Mucosa of descending colon (tissue), 3 donors: ENCODE data around the gene TGFBR2. TPM values are rescaled to one million over a fixed set of nuclear protein-coding genes. Genes with fewer than 3 reads are reported as not detected.

Experiments used
- ATAC-seq: fragments of 200-7000 bp; cut with Tn5 transposase; one replicate; pipeline ENCODE4 v1.9.1; 2020; ENCODE audit warnings: mild to moderate bottlenecking, moderate library complexity
- DNase-seq, 3 donors: peaks; one replicate each; pipeline ENCODE4 v3.0.0-alpha.2; 2020
- H3K36me3 ChIP-seq: fragments of 200-600 bp; one replicate; pipeline ENCODE4 v1.8.0; 2021; ENCODE audit warnings: low read depth, mild to moderate bottlenecking
- H3K4me1 ChIP-seq: fragments of 200-600 bp; one replicate; pipeline ENCODE4 v1.8.0; 2021; ENCODE audit warnings: low read depth, mild to moderate bottlenecking
- H3K4me3 ChIP-seq: fragments of 200-600 bp; one replicate; pipeline ENCODE4 v1.8.0; 2021; ENCODE audit warnings: mild to moderate bottlenecking
- H3K9me3 ChIP-seq: fragments of 200-600 bp; one replicate; pipeline ENCODE4 v1.8.0; 2021; ENCODE audit warnings: mild to moderate bottlenecking
- CTCF ChIP-seq: fragments of 200-600 bp; IDR thresholded peaks from one replicate; pipeline ENCODE4 v1.8.0; 2022; ENCODE audit warnings: antibody characterized with exemption, mild to moderate bottlenecking
- intact Hi-C, 2 donors: fragments of 100-400 bp; cut with DNase I in 1 of 2; cut with micrococcal nuclease in 1 of 2; formaldehyde crosslinking; loops; one replicate each; pipeline versions ENCODE4 v1.11.0 to v1.11.1; 2022; cut with DNase I, micrococcal nuclease
- total RNA-seq, 3 donors: library from RNA; stranded (reverse); fragmentation: NEBNext Ultra II Directional in 2 of 3; extraction: Animal tissue kit (Norgen Biotek cat#: 25700) in 2 of 3; gene quantifications; one replicate each; pipeline versions ENCODE4 v1.2.1 to v1.2.4, GENCODE V29; 2021 to 2023
- donor health status: DM: no; HTN: no; CAD: no; lungs with moderate emphysema.
- donor health status: DM: no; HTN: no; CAD: no.
- donor health status: DM: no; HTN: yes; CAD: no.

TGFBR2 gene
- total RNA-seq, 3 donors from 2014 or later, result 39.0 to 134 (median 71.4) TPM

- intact Hi-C loops, result no loop called here
- H3K4me1 ChIP-seq, result peaks cover 13% of the 10 kb centered on the region
These were observed 28.6 kb downstream of the TGFBR2 start for GRCh38 chr3:30634761-30635735.

GRCh38 chr3:30637310-30638219 lies 31.2 kb downstream of the TGFBR2 start:
- H3K36me3 ChIP-seq, result no peaks in the 10 kb centered on the region
- H3K4me1 ChIP-seq, result peaks cover 12% of the 10 kb centered on the region
- intact Hi-C loops, result no loop called here
- H3K9me3 ChIP-seq, result no peaks in the 10 kb centered on the region
- no peak for DNase-seq
- no peak overlapping the region for H3K4me3 ChIP-seq
- ATAC-seq, result no peak
- no peak for TF ChIP-seq CTCF

More at GRCh38 chr3:30634761-30635735, 28.6 kb downstream of the TGFBR2 start:
- H3K9me3 ChIP-seq, result no peaks in the 10 kb centered on the region
- H3K4me3 ChIP-seq, result no peak overlapping the region
- H3K36me3 ChIP-seq, result no peaks in the 10 kb centered on the region
- ATAC-seq (no peak), DNase-seq (no peak)
- no peak for TF ChIP-seq CTCF

- Histone ChIP-seq H3K4me3 (no peak overlapping the region), H3K4me1 (peaks cover 18% of the 10 kb centered on the region), H3K36me3 (no peaks in the 10 kb centered on the region), H3K9me3 (no peaks in the 10 kb centered on the region)
- no peak for ATAC-seq
- intact Hi-C loops, result no loop called here
- TF ChIP-seq CTCF, result no peak
- DNase-seq, result no peak
These were observed 32.4 kb downstream of the TGFBR2 start for GRCh38 chr3:30638685-30639412.

- no peaks in the 10 kb centered on the region for H3K9me3 ChIP-seq
- no peaks in the 10 kb centered on the region for H3K36me3 ChIP-seq
- intact Hi-C loops, result no loop called here
- ATAC-seq, result peak; percentile 25
- H3K4me3 ChIP-seq, result no peak overlapping the region
- peaks cover 21% of the 10 kb centered on the region for H3K4me1 ChIP-seq
- no peak for TF ChIP-seq CTCF
- DNase-seq, result no peak
These were observed 33.5 kb downstream of the TGFBR2 start for GRCh38 chr3:30639937-30640336.

GRCh38 chr3:30640851-30641250 lies 34.5 kb downstream of the TGFBR2 start:
- Histone ChIP-seq H3K9me3 (no peaks in the 10 kb centered on the region), H3K36me3 (no peaks in the 10 kb centered on the region), H3K4me1 (peaks cover 15% of the 10 kb centered on the region), H3K4me3 (no peak overlapping the region)
- intact Hi-C loops, result no loop called here
- no peak for ATAC-seq
- TF ChIP-seq CTCF, result no peak
- no peak for DNase-seq
